Hepatocyte (in vitro differentiated cells): ENCODE measurements around the gene PTX4. TPM values are rescaled to one million over a fixed set of nuclear protein-coding genes. Genes with fewer than 3 reads are reported as not detected.
A peak's percentile ranks its signal among the peaks of the same experiment; 100 is the strongest.

Experiments
- DNase-seq: peaks from one replicate; pipeline ENCODE4 v3.0.0-alpha.2; 2016; ENCODE audit warnings: low spot score
- H2AFZ ChIP-seq: fragments of 200-600 bp; sonication (generic); 2 replicates; pipeline ENCODE4 v1.6.0; 2016; ENCODE audit warnings: antibody characterized with exemption, mild to moderate bottlenecking
- H3K27ac ChIP-seq: fragments of 200-600 bp; sonication (generic); 2 replicates; pipeline ENCODE4 v1.5.1; 2016; ENCODE audit warnings: mild to moderate bottlenecking
- H3K27me3 ChIP-seq: fragments of 200-600 bp; sonication (generic); 2 replicates; pipeline ENCODE4 v1.6.1; 2016
- H3K36me3 ChIP-seq: fragments of 200-600 bp; sonication (generic); replicated peaks from 2 replicates; pipeline ENCODE4 v1.5.1; 2016; ENCODE audit warnings: low read depth; ENCODE audit not compliant: insufficient read depth
- H3K4me1 ChIP-seq: fragments of 200-600 bp; sonication (generic); 2 replicates; pipeline ENCODE4 v1.5.1; 2016; ENCODE audit warnings: mild to moderate bottlenecking, moderate library complexity; ENCODE audit not compliant: insufficient read depth
- H3K4me2 ChIP-seq: fragments of 200-600 bp; sonication (generic); 2 replicates; pipeline ENCODE4 v1.6.0; 2016
- H3K4me3 ChIP-seq: fragments of 200-600 bp; sonication (generic); 2 replicates; pipeline ENCODE4 v1.5.1; 2016; ENCODE audit warnings: mild to moderate bottlenecking
- H3K79me2 ChIP-seq: fragments of 200-600 bp; sonication (generic); 2 replicates; pipeline ENCODE4 v1.6.0; 2017; ENCODE audit warnings: mild to moderate bottlenecking
- H3K9me2 ChIP-seq: fragments of 200-600 bp; sonication (generic); replicated peaks from 2 replicates; pipeline ENCODE4 v1.6.0; 2017; ENCODE audit warnings: mild to moderate bottlenecking; ENCODE audit not compliant: insufficient read depth
- H3K9me3 ChIP-seq: fragments of 200-600 bp; sonication (generic); 2 replicates; pipeline ENCODE4 v1.5.1; 2016; ENCODE audit warnings: low read depth, mild to moderate bottlenecking
- H4K20me1 ChIP-seq: fragments of 200-600 bp; sonication (generic); 2 replicates; pipeline ENCODE4 v1.6.0; 2016; ENCODE audit warnings: mild to moderate bottlenecking; ENCODE audit not compliant: insufficient read depth, poor library complexity, severe bottlenecking
- EZH2 ChIP-seq: fragments of 200-600 bp; sonication (generic); IDR thresholded peaks from 2 replicates; pipeline ENCODE4 v1.6.1; 2016; ENCODE audit warnings: antibody characterized with exemption, mild to moderate bottlenecking, borderline replicate concordance
- EZH2phosphoT487 ChIP-seq: fragments of 200-600 bp; sonication (generic); IDR thresholded peaks from one replicate; pipeline ENCODE4 v1.6.1; 2018; ENCODE audit warnings: antibody characterized with exemption, mild to moderate bottlenecking, low read depth, moderate library complexity; ENCODE audit not compliant: unreplicated experiment, severe bottlenecking
- WGBS: methylation state at CpG from one replicate; pipeline ENCODE4 v1.1.6; 2016; ENCODE audit warnings: low lambda C conversion rate; ENCODE audit errors: missing lambda C conversion rate; 5-methylcytosine and 5-hydroxymethylcytosine counted together
- polyA plus RNA-seq: library from polyadenylated mRNA; unstranded; fragments of >200 nt; fragmentation: Nextera tagmentation; extraction: Ambion mirVana; gene quantifications from 2 replicates; pipeline ENCODE4 v1.2.1, GENCODE V29; 2016
- total RNA-seq: library from RNA; depleted of rRNA; stranded (reverse); fragments of >200 nt; gene quantifications from 2 replicates; pipeline ENCODE4 v1.2.3, GENCODE V29; 2014
- TF ChIP-seq, protein P1 (sequence below): fragments of 200-600 bp; sonication (generic); IDR thresholded peaks from 2 replicates; pipeline ENCODE4 v1.5.1; 2016; ENCODE audit warnings: antibody characterized with exemption, mild to moderate bottlenecking; ENCODE audit not compliant: poor library complexity

PTX4 gene
- total and polyA plus RNA-seq, 2 experiments from 2014 or later, result not detected

DNA sequence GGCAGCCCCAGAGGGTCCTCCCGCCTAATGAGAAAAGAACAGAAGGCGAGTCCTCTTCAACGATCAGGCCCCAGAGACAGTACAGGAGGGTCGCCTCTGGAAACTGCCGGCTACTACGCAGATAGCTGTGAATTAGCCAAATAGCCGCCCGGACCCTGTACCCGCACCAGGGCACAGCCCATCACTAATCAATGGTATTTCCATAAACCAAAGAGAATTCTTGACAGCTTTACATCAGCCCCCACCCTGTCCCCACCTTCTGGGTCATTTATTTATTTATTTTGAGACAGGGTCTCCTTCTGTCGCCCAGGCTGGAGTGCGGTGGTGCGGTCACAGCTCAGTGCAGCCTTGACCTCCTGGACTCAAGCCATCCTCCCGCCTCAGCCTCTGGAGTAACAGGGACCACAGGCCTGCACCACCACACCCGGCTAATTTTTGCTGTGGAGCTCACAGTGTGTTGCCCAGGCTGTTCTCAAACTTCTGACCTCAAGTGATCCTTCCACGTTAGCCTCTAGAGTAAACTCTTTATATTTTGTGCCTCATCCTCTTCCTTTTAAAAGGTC is 13.1 kb downstream of the PTX4 start:
- TF ChIP-seq, protein P1, sequence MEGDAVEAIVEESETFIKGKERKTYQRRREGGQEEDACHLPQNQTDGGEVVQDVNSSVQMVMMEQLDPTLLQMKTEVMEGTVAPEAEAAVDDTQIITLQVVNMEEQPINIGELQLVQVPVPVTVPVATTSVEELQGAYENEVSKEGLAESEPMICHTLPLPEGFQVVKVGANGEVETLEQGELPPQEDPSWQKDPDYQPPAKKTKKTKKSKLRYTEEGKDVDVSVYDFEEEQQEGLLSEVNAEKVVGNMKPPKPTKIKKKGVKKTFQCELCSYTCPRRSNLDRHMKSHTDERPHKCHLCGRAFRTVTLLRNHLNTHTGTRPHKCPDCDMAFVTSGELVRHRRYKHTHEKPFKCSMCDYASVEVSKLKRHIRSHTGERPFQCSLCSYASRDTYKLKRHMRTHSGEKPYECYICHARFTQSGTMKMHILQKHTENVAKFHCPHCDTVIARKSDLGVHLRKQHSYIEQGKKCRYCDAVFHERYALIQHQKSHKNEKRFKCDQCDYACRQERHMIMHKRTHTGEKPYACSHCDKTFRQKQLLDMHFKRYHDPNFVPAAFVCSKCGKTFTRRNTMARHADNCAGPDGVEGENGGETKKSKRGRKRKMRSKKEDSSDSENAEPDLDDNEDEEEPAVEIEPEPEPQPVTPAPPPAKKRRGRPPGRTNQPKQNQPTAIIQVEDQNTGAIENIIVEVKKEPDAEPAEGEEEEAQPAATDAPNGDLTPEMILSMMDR, result no peak
- TF ChIP-seq EZH2 (no peak), EZH2phosphoT487 (no peak)
- H3K27ac ChIP-seq, result peak overlapping the region; percentile 93

DNA sequence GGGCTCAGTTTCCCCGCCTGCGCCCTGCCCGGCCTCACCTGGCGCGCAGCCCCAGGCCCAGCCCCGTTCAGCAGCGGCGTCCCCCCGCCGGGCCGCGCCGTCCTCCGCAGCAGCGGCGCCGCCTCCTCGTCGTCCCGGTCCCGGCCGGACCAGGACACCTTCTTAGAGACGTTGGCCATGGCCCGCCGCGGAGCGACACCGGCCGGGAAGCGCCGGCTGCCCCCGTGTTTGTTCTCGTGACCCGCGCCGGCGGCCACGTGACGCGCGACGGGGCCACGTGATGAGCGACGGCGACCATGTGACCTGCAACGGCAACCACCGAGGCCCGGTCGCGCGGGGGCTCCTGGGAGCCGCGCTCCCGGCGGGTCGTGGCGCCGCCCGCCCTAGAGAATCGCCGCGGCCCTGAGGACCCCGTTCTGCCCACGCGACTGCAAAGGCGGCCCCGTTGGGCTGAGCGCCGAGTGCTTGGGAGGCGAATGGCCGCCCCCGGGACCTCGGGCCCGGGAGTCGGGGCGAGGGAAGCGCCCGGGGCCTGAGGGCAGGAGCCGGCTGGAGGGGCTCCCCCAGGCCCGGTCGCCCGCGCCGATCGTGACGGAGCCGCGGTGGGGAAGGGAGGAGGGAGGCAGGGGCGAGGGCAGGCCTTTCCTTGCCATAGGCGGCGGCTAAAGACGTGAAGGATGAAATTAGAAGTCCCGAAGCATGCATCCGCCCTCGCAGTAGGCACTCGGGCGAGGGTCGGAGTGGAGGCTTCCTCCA is 13.8 kb downstream of the PTX4 start, which contains the start of gene CLCN7:
Gene CLCN7, minus strand, starts transcription at position 233 of the 756 bp plus-strand sequence. Its CDS starts 54 bp downstream, at position 179.
- WGBS, result 5% methylated on average over 78 of the region's 99 CpGs
- Histone ChIP-seq H2AFZ (peak within 1 kb of the TSS; percentile 99), H3K9me3 (no peaks in the 10 kb centered on the region), H4K20me1 (peaks cover 14% of the 10 kb centered on the region), H3K79me2 (peaks cover 54% of the 10 kb centered on the region), H3K9me2 (no peaks in the 10 kb centered on the region), H3K4me1 (peaks cover 14% of the 10 kb centered on the region), H3K36me3 (no peaks in the 10 kb centered on the region), H3K4me2 (peak within 1 kb of the TSS; percentile 94), H3K27ac (peak within 1 kb of the TSS; percentile 93), H3K4me3 (peak within 1 kb of the TSS; percentile 88), H3K27me3 (no peaks in the 10 kb centered on the region)
- TF ChIP-seq, protein P1, result no peak
- TF ChIP-seq EZH2, result no peak
- TF ChIP-seq EZH2phosphoT487, result no peak
- DNase-seq, result peak; percentile 91

More for the DNA sequence above, 13.1 kb downstream of the PTX4 start:
- Histone ChIP-seq H3K4me1 (peaks cover 14% of the 10 kb centered on the region), H2AFZ (peak overlapping the region; percentile 99), H3K79me2 (peaks cover 47% of the 10 kb centered on the region), H3K9me3 (no peaks in the 10 kb centered on the region), H3K4me3 (peak overlapping the region; percentile 88), H3K36me3 (no peaks in the 10 kb centered on the region), H4K20me1 (peaks cover 14% of the 10 kb centered on the region), H3K4me2 (peak overlapping the region; percentile 94), H3K9me2 (no peaks in the 10 kb centered on the region), H3K27me3 (no peaks in the 10 kb centered on the region)
- no peak for DNase-seq
- WGBS, result 88% methylated on average over 15 of the region's 15 CpGs

DNA sequence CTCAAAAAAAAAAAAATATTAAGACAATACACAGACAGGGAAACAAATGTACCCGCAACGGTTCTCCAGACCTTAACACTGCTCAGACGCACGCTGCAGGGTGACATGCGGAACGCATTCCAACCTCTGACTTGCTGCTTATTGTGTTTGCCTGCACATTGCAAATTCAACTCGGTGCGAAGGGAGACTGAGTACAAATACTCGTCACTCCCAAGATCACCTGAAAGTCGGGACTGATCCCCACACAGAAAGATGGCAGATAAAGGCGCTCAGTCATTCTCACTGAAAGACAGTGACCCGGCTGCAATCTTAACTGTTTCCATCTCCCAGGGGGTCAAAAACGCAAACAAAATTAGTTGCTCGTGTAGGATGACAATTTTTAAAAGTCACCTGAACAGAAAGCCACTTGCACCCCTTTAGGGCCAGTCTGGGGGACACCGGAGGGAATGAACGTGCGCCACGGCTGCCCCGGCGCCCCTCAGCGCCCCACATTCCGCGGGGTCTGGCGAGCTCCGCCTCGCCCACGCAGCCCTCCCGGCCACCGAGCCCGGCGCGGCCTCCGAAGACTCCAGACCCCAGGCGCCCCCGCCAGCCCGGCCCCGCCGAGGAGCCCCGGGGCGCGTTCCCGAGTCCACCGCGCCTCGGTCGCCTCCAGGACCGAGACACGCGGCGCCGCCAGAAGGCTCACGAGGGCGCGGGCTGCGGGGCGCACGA is 14.5 kb downstream of the PTX4 start:
- peak overlapping the region; percentile 99 for H2AFZ ChIP-seq
- TF ChIP-seq, protein P1, result no peak
- TF ChIP-seq EZH2 (no peak), EZH2phosphoT487 (no peak)
- H4K20me1 ChIP-seq, result peaks cover 16% of the 10 kb centered on the region
- peak overlapping the region; percentile 94 for H3K4me2 ChIP-seq
- no peaks in the 10 kb centered on the region for H3K9me3 ChIP-seq
- peaks cover 61% of the 10 kb centered on the region for H3K79me2 ChIP-seq
- peak; percentile 43 for DNase-seq
- WGBS, result 25% methylated on average over 28 of the region's 57 CpGs
- H3K4me1 ChIP-seq, result peaks cover 14% of the 10 kb centered on the region
- no peaks in the 10 kb centered on the region for H3K36me3 ChIP-seq
- peak overlapping the region; percentile 93 for H3K27ac ChIP-seq
- H3K27me3 ChIP-seq, result no peaks in the 10 kb centered on the region
- no peaks in the 10 kb centered on the region for H3K9me2 ChIP-seq
- peak overlapping the region; percentile 88 for H3K4me3 ChIP-seq
